Brain microvascular endothelial cell (primary cell): ENCODE measurements around the gene CDH7.

Experiments used
- DNase-seq: peaks from one replicate; pipeline ENCODE4 v3.0.0-alpha.2; 2020
- H3K27ac ChIP-seq: fragments of 250-450 bp; sonication (Bioruptor Pico); 2 replicates; pipeline ENCODE4 v1.5.1; 2020; ENCODE audit warnings: mild to moderate bottlenecking, moderate library complexity
- H3K27me3 ChIP-seq: fragments of 250-450 bp; sonication (Bioruptor Pico); replicated peaks from 2 replicates; pipeline ENCODE4 v1.5.1; 2020; ENCODE audit warnings: mild to moderate bottlenecking
- H3K36me3 ChIP-seq: fragments of 250-450 bp; sonication (Bioruptor Pico); replicated peaks from 2 replicates; pipeline ENCODE4 v1.5.1; 2020; ENCODE audit warnings: mild to moderate bottlenecking
- H3K4me3 ChIP-seq: 2 replicates; pipeline ENCODE4 v1.5.1; 2011; ENCODE audit warnings: low read depth, mild to moderate bottlenecking, control low read depth, low read length, moderate library complexity
- in situ Hi-C: cut with HindIII; loops from 2 replicates; pipeline ENCODE4 v1.10.0; 2017; ENCODE audit warnings: low sequenced_read_pairs, low pct_ligation_motif_present
- TF ChIP-seq, protein P1 (sequence below): IDR thresholded peaks from 2 replicates; pipeline ENCODE4 v1.5.1; 2011; ENCODE audit warnings: low read depth, mild to moderate bottlenecking, moderate library complexity, low read length, control low read depth, inconsistent platforms; ENCODE audit errors: missing control alignments

Gene CDH7

DNA sequence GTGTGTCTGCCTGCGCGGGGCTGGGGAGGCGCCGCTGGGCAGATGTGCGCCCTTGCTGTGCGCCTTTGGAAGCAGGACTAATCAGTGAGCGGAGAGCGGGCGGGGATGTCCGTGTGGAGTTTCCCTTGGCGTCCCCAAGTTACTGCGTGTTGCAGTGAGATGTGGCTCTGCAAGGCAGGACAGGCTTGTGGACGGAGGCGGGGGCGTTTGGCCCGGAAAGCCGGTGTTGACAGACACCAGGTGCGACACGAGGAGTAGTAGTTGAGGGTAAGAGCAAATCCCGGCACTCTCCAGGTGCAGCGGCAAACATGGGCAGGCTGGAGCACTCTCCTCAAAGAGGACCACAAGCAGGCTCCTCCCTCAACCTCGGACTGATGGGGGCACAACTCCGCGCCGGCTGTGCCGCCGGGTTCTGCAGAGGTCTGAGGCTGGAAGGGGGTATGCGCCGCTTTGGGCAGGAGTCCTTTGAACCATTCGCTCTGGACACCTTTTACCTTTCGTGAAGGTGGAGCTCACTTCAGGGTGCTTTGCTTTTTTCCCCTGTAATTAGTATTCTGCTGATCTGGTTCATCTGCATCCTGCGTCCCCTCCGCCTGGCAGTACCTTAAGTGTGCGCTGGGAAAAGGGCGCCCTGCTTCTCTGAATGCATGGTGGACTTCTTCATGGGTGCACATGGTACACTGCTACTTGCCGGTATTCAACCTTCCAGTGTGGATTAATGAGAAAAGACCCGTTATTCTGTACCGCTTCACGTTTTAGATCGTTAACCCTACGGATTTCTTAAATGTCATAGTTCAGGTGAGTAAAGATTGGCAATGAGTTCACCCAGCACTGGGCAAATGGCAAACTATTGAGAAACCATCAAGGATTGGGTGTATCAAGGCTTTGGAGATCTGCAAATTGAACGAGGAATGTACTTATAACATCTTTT, 608 bp downstream of the CDH7 start:
- in situ Hi-C loops, result no loop called here
- H3K36me3 ChIP-seq, result no peaks in the 10 kb centered on the region
- TF ChIP-seq, protein P1, sequence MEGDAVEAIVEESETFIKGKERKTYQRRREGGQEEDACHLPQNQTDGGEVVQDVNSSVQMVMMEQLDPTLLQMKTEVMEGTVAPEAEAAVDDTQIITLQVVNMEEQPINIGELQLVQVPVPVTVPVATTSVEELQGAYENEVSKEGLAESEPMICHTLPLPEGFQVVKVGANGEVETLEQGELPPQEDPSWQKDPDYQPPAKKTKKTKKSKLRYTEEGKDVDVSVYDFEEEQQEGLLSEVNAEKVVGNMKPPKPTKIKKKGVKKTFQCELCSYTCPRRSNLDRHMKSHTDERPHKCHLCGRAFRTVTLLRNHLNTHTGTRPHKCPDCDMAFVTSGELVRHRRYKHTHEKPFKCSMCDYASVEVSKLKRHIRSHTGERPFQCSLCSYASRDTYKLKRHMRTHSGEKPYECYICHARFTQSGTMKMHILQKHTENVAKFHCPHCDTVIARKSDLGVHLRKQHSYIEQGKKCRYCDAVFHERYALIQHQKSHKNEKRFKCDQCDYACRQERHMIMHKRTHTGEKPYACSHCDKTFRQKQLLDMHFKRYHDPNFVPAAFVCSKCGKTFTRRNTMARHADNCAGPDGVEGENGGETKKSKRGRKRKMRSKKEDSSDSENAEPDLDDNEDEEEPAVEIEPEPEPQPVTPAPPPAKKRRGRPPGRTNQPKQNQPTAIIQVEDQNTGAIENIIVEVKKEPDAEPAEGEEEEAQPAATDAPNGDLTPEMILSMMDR, result no peak
- no peak for DNase-seq
- H3K4me3 ChIP-seq, result peak overlapping the region; percentile 57
- H3K27ac ChIP-seq, result no peak overlapping the region
- H3K27me3 ChIP-seq, result no peaks in the 10 kb centered on the region

DNA sequence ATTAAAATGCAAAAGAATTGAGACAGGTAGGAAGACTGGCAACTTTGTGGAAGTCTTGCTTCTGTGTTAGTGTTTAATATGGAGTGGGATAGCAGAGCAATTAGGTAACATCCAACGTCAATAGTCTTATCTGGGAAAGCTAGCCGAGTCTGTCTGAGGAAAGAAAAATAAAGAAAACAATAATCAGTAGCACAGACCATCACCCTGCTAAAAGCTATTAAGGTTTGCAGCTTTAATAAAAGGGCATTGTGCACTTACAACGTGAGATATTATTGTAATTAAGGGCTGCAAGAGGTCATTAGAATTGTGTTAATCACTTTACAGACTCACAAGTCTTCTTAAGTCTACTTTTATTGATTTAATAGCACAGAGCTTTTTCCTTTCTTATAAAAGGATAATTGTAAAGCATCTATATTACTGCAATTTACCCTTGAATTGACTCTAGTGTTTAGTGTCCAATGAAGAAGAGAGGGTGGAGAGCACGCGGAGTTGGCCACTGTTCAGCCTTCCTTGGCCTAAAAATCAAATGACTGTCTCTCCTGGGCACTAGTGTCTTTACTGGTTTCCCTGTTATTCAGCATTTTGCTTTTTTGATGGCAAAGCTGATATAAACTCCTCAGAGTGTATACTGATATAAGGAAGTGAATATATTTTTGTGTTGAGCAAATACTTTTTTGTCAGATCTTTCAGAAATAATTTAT, 2.0 kb downstream of the CDH7 start:
- DNase-seq, result no peak
- Histone ChIP-seq H3K27ac (no peak overlapping the region), H3K36me3 (no peaks in the 10 kb centered on the region), H3K27me3 (no peaks in the 10 kb centered on the region), H3K4me3 (no peak overlapping the region)
- in situ Hi-C loops, result no loop called here
- TF ChIP-seq, protein P1, result no peak

DNA sequence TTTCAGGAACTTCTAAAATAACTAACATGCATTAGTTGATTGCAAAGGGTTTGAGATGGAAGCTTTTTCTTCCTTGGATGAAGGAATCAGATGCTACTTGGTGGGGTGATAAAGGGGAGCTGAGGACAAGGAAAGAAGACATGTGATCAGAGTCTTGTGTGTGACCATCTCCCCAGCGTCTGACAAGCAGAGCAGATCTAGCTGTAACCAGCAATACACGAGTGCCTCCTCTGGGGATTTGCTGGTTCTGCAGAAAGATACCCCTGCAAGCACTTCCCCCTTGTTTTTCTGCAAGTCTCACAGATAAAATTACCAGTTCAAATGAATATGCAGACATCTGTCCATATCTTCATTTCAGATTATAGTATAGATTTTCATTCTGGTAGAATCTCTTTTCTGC, 2.7 kb downstream of the CDH7 start:
- in situ Hi-C loops, result no loop called here
- Histone ChIP-seq H3K27ac (no peak overlapping the region), H3K27me3 (no peaks in the 10 kb centered on the region), H3K36me3 (no peaks in the 10 kb centered on the region), H3K4me3 (no peak overlapping the region)
- DNase-seq, result no peak
- TF ChIP-seq, protein P1, result peak; percentile 75

DNA sequence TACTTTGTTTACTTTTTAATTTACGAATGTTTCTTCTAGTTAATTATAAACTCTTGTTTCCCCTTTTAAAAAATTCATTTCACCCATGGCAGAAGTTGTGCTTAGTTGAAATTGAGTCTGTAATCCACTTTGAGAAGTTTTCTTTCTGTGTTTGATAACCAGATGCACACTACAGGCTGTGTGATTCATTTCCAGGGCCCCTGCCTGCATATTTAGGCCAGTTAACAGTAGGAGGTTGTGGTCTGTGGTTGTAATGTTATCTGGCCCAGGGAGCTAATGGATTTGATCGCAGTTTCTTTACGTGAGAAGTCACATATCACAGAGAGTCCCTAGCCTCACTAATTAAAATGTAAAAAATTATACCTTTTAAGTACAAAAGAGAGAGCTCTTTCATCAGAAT, 3.3 kb downstream of the CDH7 start:
- Histone ChIP-seq H3K4me3 (no peak overlapping the region), H3K36me3 (no peaks in the 10 kb centered on the region), H3K27me3 (no peaks in the 10 kb centered on the region), H3K27ac (no peak overlapping the region)
- peak; percentile 11 for DNase-seq
- TF ChIP-seq, protein P1, result no peak
- in situ Hi-C loops, result no loop called here

DNA sequence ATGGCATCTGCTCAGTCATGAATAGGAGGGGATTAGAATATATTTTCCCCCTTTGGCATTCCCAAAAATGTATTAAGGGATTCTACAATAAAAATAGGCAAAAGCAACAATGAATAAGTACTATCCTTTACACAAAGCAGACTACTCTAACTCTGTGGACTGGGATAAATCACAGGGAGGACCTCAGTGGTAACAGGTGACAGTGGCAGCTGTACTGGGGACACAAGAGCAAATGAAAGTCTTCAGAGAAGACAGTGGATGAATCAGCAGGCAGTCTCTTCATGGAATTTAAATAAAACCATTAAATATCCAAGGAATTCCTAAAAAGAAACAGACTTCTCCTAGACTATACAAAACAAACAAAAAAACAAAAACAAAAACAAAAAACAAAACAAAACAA, 4.8 kb downstream of the CDH7 start:
- TF ChIP-seq, protein P1, result no peak
- Histone ChIP-seq H3K36me3 (no peaks in the 10 kb centered on the region), H3K27me3 (no peaks in the 10 kb centered on the region), H3K27ac (no peak overlapping the region), H3K4me3 (no peak overlapping the region)
- DNase-seq, result no peak
- in situ Hi-C loops, result no loop called here
